H9 (cell line): Measurements from ENCODE around the gene SPATA22. TPM values are rescaled to one million over a fixed set of nuclear protein-coding genes. Genes with fewer than 3 reads are reported as not detected.

Experiments used
- DNase-seq: peaks from one replicate; pipeline ENCODE4 v3.0.0-alpha.2; 2017
- H2AFZ ChIP-seq: one replicate; pipeline ENCODE4 v1.6.1; 2013; ENCODE audit warnings: mild to moderate bottlenecking, low read length, control low read depth, moderate library complexity
- H2AK5ac ChIP-seq: 2 replicates; pipeline ENCODE4 v1.6.1; 2013; ENCODE audit warnings: low read length, control low read depth, mixed read lengths; ENCODE audit not compliant: insufficient read length
- H2BK120ac ChIP-seq: one replicate; pipeline ENCODE4 v1.6.1; 2013; ENCODE audit warnings: low read depth, mild to moderate bottlenecking, low read length, control low read depth, inconsistent platforms; ENCODE audit not compliant: poor library complexity, severe bottlenecking
- H2BK12ac ChIP-seq: 2 replicates; pipeline ENCODE4 v1.6.1; 2013; ENCODE audit warnings: low read length, control low read depth, mixed read lengths, low read depth; ENCODE audit not compliant: insufficient read length
- H2BK15ac ChIP-seq: 2 replicates; pipeline ENCODE4 v1.6.1; 2013; ENCODE audit warnings: low read depth, low read length, control low read depth
- H2BK20ac ChIP-seq: one replicate; pipeline ENCODE4 v1.6.1; 2013; ENCODE audit warnings: low read depth, mild to moderate bottlenecking, low read length, control low read depth, inconsistent platforms; ENCODE audit not compliant: poor library complexity, severe bottlenecking
- H2BK5ac ChIP-seq: 2 replicates; pipeline ENCODE4 v1.6.1; 2013; ENCODE audit warnings: low read length, control low read depth, mixed read lengths; ENCODE audit not compliant: insufficient read length
- H3K14ac ChIP-seq: 2 replicates; pipeline ENCODE4 v1.6.1; 2013; ENCODE audit warnings: low read length, control low read depth; ENCODE audit not compliant: insufficient read depth
- H3K18ac ChIP-seq: 2 replicates; pipeline ENCODE4 v1.6.1; 2013; ENCODE audit warnings: low read depth, mild to moderate bottlenecking, mixed read lengths, low read length, control low read depth; ENCODE audit not compliant: insufficient read length
- H3K23ac ChIP-seq: 2 replicates; pipeline ENCODE4 v1.6.1; 2013; ENCODE audit warnings: low read length, control low read depth, mixed read lengths, low read depth; ENCODE audit not compliant: insufficient read length
- H3K23me2 ChIP-seq: 2 replicates; pipeline ENCODE4 v1.6.1; 2013; ENCODE audit warnings: low read depth, mild to moderate bottlenecking, mixed read lengths, low read length, control low read depth; ENCODE audit not compliant: insufficient read length, poor library complexity, severe bottlenecking
- H3K27ac ChIP-seq: 2 replicates; pipeline ENCODE4 v1.5.1; 2013; ENCODE audit warnings: low read length, control low read depth, mixed read lengths, low read depth; ENCODE audit not compliant: insufficient read length
- H3K27me3 ChIP-seq: 2 replicates; pipeline ENCODE4 v1.6.1; 2013; ENCODE audit warnings: low read length, control low read depth, inconsistent platforms; ENCODE audit not compliant: insufficient read depth
- H3K4ac ChIP-seq: 2 replicates; pipeline ENCODE4 v1.6.1; 2013; ENCODE audit warnings: low read depth, mild to moderate bottlenecking, control low read depth, inconsistent platforms, low read length, moderate library complexity
- H3K4me1 ChIP-seq: 2 replicates; pipeline ENCODE4 v1.6.1; 2013; ENCODE audit warnings: low read length, control low read depth, inconsistent platforms; ENCODE audit not compliant: insufficient read depth
- H3K4me2 ChIP-seq: 2 replicates; pipeline ENCODE4 v1.6.1; 2013; ENCODE audit warnings: low read length, control low read depth, mixed read lengths; ENCODE audit not compliant: insufficient read length, insufficient read depth
- H3K56ac ChIP-seq: 2 replicates; pipeline ENCODE4 v1.6.1; 2013; ENCODE audit warnings: low read depth, mild to moderate bottlenecking, mixed read lengths, low read length, control low read depth; ENCODE audit not compliant: insufficient read length
- H3K79me1 ChIP-seq: 2 replicates; pipeline ENCODE4 v1.6.1; 2013; ENCODE audit warnings: low read depth, mild to moderate bottlenecking, moderate library complexity, low read length, control low read depth, inconsistent platforms; ENCODE audit not compliant: insufficient read depth, poor library complexity, severe bottlenecking
- H3K79me2 ChIP-seq: 2 replicates; pipeline ENCODE4 v1.6.1; 2013; ENCODE audit warnings: low read length, control low read depth, inconsistent platforms; ENCODE audit not compliant: insufficient read depth
- H3K9ac ChIP-seq: 2 replicates; pipeline ENCODE4 v1.6.1; 2013; ENCODE audit warnings: low read length, control low read depth, mixed read lengths; ENCODE audit not compliant: insufficient read length; ENCODE audit errors: extremely low read depth
- H3K9me3 ChIP-seq: one replicate; pipeline ENCODE4 v1.6.1; 2013; ENCODE audit warnings: low read depth, low read length, inconsistent platforms; ENCODE audit not compliant: control insufficient read depth
- H3T11ph ChIP-seq: one replicate; pipeline ENCODE4 v1.6.1; 2013; ENCODE audit warnings: mild to moderate bottlenecking, low read length, control low read depth, inconsistent platforms
- H4K20me1 ChIP-seq: one replicate; pipeline ENCODE4 v1.6.1; 2013; ENCODE audit not compliant: control insufficient read depth, insufficient read length, insufficient read depth
- H4K5ac ChIP-seq: 2 replicates; pipeline ENCODE4 v1.6.1; 2013; ENCODE audit warnings: low read depth, mild to moderate bottlenecking, mixed read lengths, low read length, control low read depth; ENCODE audit not compliant: insufficient read length
- H4K8ac ChIP-seq: replicated peaks from 2 replicates; pipeline ENCODE4 v1.6.1; 2013; ENCODE audit warnings: low read length, control low read depth, mixed read lengths, low read depth; ENCODE audit not compliant: insufficient read length
- H4K91ac ChIP-seq: 2 replicates; pipeline ENCODE4 v1.6.1; 2013; ENCODE audit warnings: low read depth, mild to moderate bottlenecking, moderate library complexity, mixed read lengths, low read length, control low read depth; ENCODE audit not compliant: insufficient read length
- H3K27ac Mint-ChIP-seq, 3 experiments: 2 replicates in 2 of 3; 3 replicates in 1 of 3; pipeline ENCODE4 v1.8.0; 2020 to 2021; ENCODE audit warnings: mixed read lengths in 3 of 3, mild to moderate bottlenecking in 1 of 3, moderate library complexity in 1 of 3
- H3K27me3 Mint-ChIP-seq: 2 replicates; pipeline ENCODE4 v1.8.0; 2021; ENCODE audit warnings: low read depth, mild to moderate bottlenecking, moderate library complexity, mixed read lengths
- H3K36me3 Mint-ChIP-seq, 3 experiments: 2 replicates in 2 of 3; 3 replicates in 1 of 3; pipeline ENCODE4 v1.8.0; 2020 to 2021; ENCODE audit warnings: low read depth in 3 of 3, mixed read lengths in 3 of 3; ENCODE audit not compliant: insufficient read depth in 1 of 3
- H3K4me1 Mint-ChIP-seq, 2 experiments: 2 replicates each; pipeline ENCODE4 v1.8.0; 2020; ENCODE audit warnings: mixed read lengths in 2 of 2
- H3K4me3 Mint-ChIP-seq, 2 experiments: 2 replicates in 1 of 2; 3 replicates in 1 of 2; pipeline ENCODE4 v1.8.0; 2020 to 2021; ENCODE audit warnings: mild to moderate bottlenecking in 2 of 2, mixed read lengths in 2 of 2, moderate library complexity in 1 of 2
- H3K9me3 Mint-ChIP-seq, 2 experiments: 2 replicates in 1 of 2; 3 replicates in 1 of 2; pipeline ENCODE4 v1.8.0; 2020; ENCODE audit warnings: mild to moderate bottlenecking in 2 of 2, mixed read lengths in 2 of 2, moderate library complexity in 1 of 2
- WGBS: extraction: QIAGEN DNeasy Blood & Tissue Kit; methylation state at CpG from one replicate; pipeline ENCODE4 v1.1.7; 2013; ENCODE audit warnings: missing lambda C conversion rate, low lambda C conversion rate, mixed read lengths; ENCODE audit not compliant: insufficient read length; ENCODE audit errors: extremely low coverage; 5-methylcytosine and 5-hydroxymethylcytosine counted together
- total RNA-seq: library from RNA; stranded (reverse); gene quantifications from 2 replicates; pipeline ENCODE4 v1.2.1, GENCODE V29; 2021
- TF ChIP-seq, protein P1 (sequence below): fragments of 200-600 bp; sonication (generic); conservative IDR thresholded peaks from 3 replicates; pipeline ENCODE4 v1.8.0; 2021; ENCODE audit warnings: antibody characterized with exemption, mild to moderate bottlenecking

Gene SPATA22
- total RNA-seq, 1 experiment from 2014 or later, result not detected

DNA sequence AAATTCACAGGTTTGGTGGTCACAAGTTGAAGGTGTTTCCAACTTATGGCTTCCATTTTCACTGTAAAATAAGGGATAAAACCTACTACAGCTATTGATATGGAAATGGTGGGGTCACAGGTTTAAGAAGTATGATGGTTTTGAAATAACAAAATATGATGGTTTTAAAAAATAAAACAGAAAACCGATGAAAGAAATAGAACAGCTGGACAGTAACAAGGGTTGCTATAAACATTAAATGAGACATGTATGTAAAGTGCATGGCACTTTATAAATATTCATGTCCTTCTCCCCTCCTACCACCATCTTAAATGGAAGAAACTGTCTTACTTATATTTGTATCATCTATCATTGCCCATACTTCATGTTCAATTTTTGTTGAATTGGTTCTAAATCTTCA is 35.5 kb upstream of the SPATA22 start:
- Histone ChIP-seq H4K91ac (no peak overlapping the region), H2AFZ (no peak overlapping the region), H3K27ac (no peak overlapping the region), H2BK120ac (no peak overlapping the region), H3K56ac (no peak overlapping the region), H3K23ac (no peak overlapping the region), H3K4me2 (no peak overlapping the region), H3K27me3 (no peaks in the 10 kb centered on the region), H3K18ac (no peak overlapping the region), H4K8ac (no peak overlapping the region), H2BK5ac (no peak overlapping the region), H3K9me3 (no peaks in the 10 kb centered on the region), H2BK12ac (no peak overlapping the region), H3K4me1 (0 out of 2 replicates have a peak, but pooled peaks cover 4% of the 10 kb centered on the region), H3T11ph (no peak overlapping the region), H3K23me2 (no peaks in the 10 kb centered on the region), H3K9ac (no peak overlapping the region), H2BK20ac (no peak overlapping the region), H2AK5ac (no peak overlapping the region), H3K79me2 (no peaks in the 10 kb centered on the region), H4K5ac (no peak overlapping the region), H4K20me1 (no peaks in the 10 kb centered on the region), H3K14ac (no peak overlapping the region), H3K79me1 (no peaks in the 10 kb centered on the region), H3K4ac (no peak overlapping the region), H2BK15ac (no peak overlapping the region)
- Mint-ChIP-seq H3K36me3 (peaks cover 0 to 3% (median 0%) of the 10 kb centered on the region in 3 experiments; a peak in 4 of 7 replicates), H3K27ac (no peak overlapping the region), H3K9me3 (peaks cover 3 to 8% of the 10 kb centered on the region in 2 experiments; a peak in 3 of 5 replicates), H3K4me1 (peaks cover 32 to 34% of the 10 kb centered on the region in 2 experiments), H3K4me3 (no peak overlapping the region), H3K27me3 (peaks cover 12% of the 10 kb centered on the region)
- TF ChIP-seq, protein P1, sequence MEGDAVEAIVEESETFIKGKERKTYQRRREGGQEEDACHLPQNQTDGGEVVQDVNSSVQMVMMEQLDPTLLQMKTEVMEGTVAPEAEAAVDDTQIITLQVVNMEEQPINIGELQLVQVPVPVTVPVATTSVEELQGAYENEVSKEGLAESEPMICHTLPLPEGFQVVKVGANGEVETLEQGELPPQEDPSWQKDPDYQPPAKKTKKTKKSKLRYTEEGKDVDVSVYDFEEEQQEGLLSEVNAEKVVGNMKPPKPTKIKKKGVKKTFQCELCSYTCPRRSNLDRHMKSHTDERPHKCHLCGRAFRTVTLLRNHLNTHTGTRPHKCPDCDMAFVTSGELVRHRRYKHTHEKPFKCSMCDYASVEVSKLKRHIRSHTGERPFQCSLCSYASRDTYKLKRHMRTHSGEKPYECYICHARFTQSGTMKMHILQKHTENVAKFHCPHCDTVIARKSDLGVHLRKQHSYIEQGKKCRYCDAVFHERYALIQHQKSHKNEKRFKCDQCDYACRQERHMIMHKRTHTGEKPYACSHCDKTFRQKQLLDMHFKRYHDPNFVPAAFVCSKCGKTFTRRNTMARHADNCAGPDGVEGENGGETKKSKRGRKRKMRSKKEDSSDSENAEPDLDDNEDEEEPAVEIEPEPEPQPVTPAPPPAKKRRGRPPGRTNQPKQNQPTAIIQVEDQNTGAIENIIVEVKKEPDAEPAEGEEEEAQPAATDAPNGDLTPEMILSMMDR, result no peak
- DNase-seq, result no peak
- WGBS, result no CpG with 5 or more reads among the region's 1 CpG
